H1 (cell line): ENCODE results near the gene COL11A2.
A peak's percentile ranks its signal among the peaks of the same experiment; 100 is the strongest.

Source experiments
- CEBPB ChIP-seq: IDR thresholded peaks from 2 replicates; pipeline ENCODE4 v1.6.1; 2012; ENCODE audit warnings: low read depth, low read length
- CHD2 ChIP-seq: IDR thresholded peaks from 2 replicates; pipeline ENCODE4 v1.6.1; 2012; ENCODE audit warnings: low read length, improper control_type of control experiment
- HDAC6 ChIP-seq: IDR thresholded peaks from one replicate; pipeline ENCODE4 v1.7.1; 2012; ENCODE audit warnings: low read depth, mild to moderate bottlenecking, inconsistent platforms, low read length, moderate library complexity
- POLR2A ChIP-seq, 2 experiments: IDR thresholded peaks; 1 replicate in 1 of 2; 2 replicates in 1 of 2; pipeline ENCODE4 v1.6.1; 2011; ENCODE audit warnings: low read depth in 2 of 2, low read length in 2 of 2, mild to moderate bottlenecking in 2 of 2; ENCODE audit errors: control extremely low read depth in 1 of 2
- TF ChIP-seq, protein P1 (sequence below), 3 experiments: IDR thresholded peaks; 1 replicate in 2 of 3; 2 replicates in 1 of 3; pipeline versions ENCODE4 v1.5.1 to v1.6.1; 2011; ENCODE audit warnings: low read length in 3 of 3, mild to moderate bottlenecking in 3 of 3, inconsistent platforms in 2 of 3, low read depth in 1 of 3, moderate library complexity in 1 of 3; ENCODE audit not compliant: insufficient read depth in 1 of 3; ENCODE audit errors: control extremely low read depth in 1 of 3

DNA sequence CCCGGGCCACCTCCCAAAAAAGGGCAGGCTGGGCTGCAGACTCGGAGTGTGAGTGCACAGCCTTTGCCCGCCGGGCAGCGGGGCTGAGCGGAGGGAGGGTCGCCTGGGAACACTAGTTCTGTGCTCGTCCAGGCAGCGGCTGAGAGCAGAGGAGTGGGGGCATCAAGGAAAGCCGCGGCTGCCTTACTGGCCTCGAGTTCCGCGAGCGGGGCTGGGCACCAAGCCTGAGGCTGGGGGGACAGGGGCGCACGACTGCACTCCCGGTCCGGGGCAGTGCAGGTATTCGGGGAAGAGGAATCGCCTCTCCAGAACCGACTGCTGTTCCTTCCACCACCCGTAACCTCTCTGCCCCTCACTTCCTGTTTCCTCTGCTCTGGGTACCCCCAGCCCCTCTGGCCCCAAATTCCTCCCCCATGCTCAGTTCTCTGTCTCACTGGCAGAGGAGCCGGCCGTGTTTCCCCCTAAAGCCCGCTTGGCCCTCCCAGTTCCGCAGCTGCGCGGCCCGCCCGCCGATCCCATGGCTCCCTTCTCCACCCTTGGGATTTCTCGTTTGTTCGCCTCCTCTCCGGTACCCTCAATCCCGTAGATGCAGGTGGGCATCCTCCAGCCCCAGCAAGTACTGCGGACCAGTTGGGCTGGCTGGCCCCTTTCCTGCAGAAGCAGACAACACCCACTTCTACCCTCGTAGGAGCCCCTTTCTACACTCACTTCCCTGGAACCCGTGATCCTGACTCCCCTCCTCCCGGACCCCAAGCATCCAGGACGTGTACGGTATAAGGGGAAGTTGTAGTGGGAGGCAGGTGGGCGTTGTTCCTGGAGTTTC is 21.1 kb upstream of the COL11A2 start:
- TF ChIP-seq, protein P1, sequence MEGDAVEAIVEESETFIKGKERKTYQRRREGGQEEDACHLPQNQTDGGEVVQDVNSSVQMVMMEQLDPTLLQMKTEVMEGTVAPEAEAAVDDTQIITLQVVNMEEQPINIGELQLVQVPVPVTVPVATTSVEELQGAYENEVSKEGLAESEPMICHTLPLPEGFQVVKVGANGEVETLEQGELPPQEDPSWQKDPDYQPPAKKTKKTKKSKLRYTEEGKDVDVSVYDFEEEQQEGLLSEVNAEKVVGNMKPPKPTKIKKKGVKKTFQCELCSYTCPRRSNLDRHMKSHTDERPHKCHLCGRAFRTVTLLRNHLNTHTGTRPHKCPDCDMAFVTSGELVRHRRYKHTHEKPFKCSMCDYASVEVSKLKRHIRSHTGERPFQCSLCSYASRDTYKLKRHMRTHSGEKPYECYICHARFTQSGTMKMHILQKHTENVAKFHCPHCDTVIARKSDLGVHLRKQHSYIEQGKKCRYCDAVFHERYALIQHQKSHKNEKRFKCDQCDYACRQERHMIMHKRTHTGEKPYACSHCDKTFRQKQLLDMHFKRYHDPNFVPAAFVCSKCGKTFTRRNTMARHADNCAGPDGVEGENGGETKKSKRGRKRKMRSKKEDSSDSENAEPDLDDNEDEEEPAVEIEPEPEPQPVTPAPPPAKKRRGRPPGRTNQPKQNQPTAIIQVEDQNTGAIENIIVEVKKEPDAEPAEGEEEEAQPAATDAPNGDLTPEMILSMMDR (IDR thresholded peaks at IDR 0.05; ENCODE audit: control extremely low read depth in 1 of 3, insufficient read depth in 1 of 3, low read depth in 1 of 3, low read length in 3 of 3), result no peak
- TF ChIP-seq HDAC6 (no peak), POLR2A (IDR thresholded peaks at IDR 0.05; ENCODE audit: control extremely low read depth in 1 of 2, low read depth in 2 of 2, low read length in 2 of 2) (peak in 1 of 2 experiments; percentile 62; a peak in 1 of 3 replicates), CHD2 (no peak), CEBPB (no peak)
